IMR-90 (cell line): ENCODE measurements around the gene FYB2. TPM values are rescaled to one million over a fixed set of nuclear protein-coding genes. Genes with fewer than 3 reads are reported as not detected.

Experiments
- ATAC-seq: fragments of 200-7000 bp; cut with Tn5 transposase; 2 replicates; pipeline ENCODE4 v1.9.1; 2020; ENCODE audit warnings: low read depth, mild to moderate bottlenecking, moderate library complexity
- BruUV-seq: library from RNA; stranded (reverse); fragments of 400-500 nt; replicated peaks from 2 replicates; lab custom pipeline; 2021; lab: Mats Ljungman, UMichigan
- CTCF ChIA-PET: fragments of 300-600 bp; formaldehyde crosslinking; extraction: SDS; loops from one replicate; lab custom pipeline; 2021; ENCODE audit warnings: antibody characterized with exemption; lab: Yijun Ruan, JAX
- POLR2A ChIA-PET: fragments of 300-600 bp; sonication (Branson Sonifier 250); formaldehyde crosslinking; loops from one replicate; lab custom pipeline; 2022; ENCODE audit warnings: antibody characterized with exemption; ENCODE audit not compliant: unreplicated experiment; lab: Charles Lee
- DNase-seq: peaks from one replicate; pipeline ENCODE4 v3.0.0; 2013
- H2AFZ ChIP-seq: replicated peaks from 2 replicates; pipeline ENCODE3; 2013; ENCODE audit warnings: low read length, mild to moderate bottlenecking; ENCODE audit not compliant: poor library complexity
- H2AK5ac ChIP-seq: 2 replicates; pipeline ENCODE4 v1.6.1; 2013; ENCODE audit warnings: low read depth, low read length, inconsistent platforms
- H2AK9ac ChIP-seq: replicated peaks from 2 replicates; pipeline ENCODE3; 2013; ENCODE audit warnings: mild to moderate bottlenecking, low read depth, low read length, moderate library complexity; ENCODE audit not compliant: poor library complexity
- H2BK120ac ChIP-seq: 2 replicates; pipeline ENCODE4 v1.6.1; 2013; ENCODE audit warnings: low read depth, low read length, inconsistent platforms
- H2BK15ac ChIP-seq: 3 replicates; pipeline ENCODE4 v1.6.1; 2013; ENCODE audit warnings: low read depth, low read length, inconsistent platforms
- H2BK20ac ChIP-seq: 2 replicates; pipeline ENCODE4 v1.6.1; 2013; ENCODE audit warnings: low read depth, mild to moderate bottlenecking, inconsistent platforms, low read length, moderate library complexity
- H2BK5ac ChIP-seq: 2 replicates; pipeline ENCODE4 v1.6.1; 2013; ENCODE audit warnings: mild to moderate bottlenecking, low read depth, low read length, inconsistent platforms; ENCODE audit not compliant: poor library complexity, severe bottlenecking
- H3K14ac ChIP-seq: replicated peaks from 2 replicates; pipeline ENCODE4 v1.6.1; 2013; ENCODE audit warnings: low read depth, low read length, inconsistent platforms
- H3K18ac ChIP-seq: 2 replicates; pipeline ENCODE4 v1.6.1; 2013; ENCODE audit warnings: low read depth, low read length, control low read depth
- H3K23ac ChIP-seq: 2 replicates; pipeline ENCODE4 v1.6.1; 2013; ENCODE audit warnings: low read depth, low read length, inconsistent platforms
- H3K27ac ChIP-seq: 2 replicates; pipeline ENCODE4 v1.5.1; 2013; ENCODE audit warnings: mild to moderate bottlenecking, control low read depth, low read length; ENCODE audit not compliant: insufficient read depth
- H3K27me3 ChIP-seq: 2 replicates; pipeline ENCODE4 v1.6.1; 2013; ENCODE audit warnings: low read length; ENCODE audit not compliant: control insufficient read depth, insufficient read depth
- H3K36me3 ChIP-seq: 2 replicates; pipeline ENCODE4 v1.6.1; 2013; ENCODE audit warnings: low read length, mixed read lengths; ENCODE audit not compliant: control insufficient read depth, insufficient read depth
- H3K4ac ChIP-seq: 2 replicates; pipeline ENCODE4 v1.6.1; 2013; ENCODE audit warnings: low read depth, low read length, inconsistent platforms
- H3K4me1 ChIP-seq: 2 replicates; pipeline ENCODE4 v1.6.1; 2013; ENCODE audit warnings: low read length, mixed read lengths; ENCODE audit not compliant: control insufficient read depth, insufficient read depth
- H3K4me2 ChIP-seq: 2 replicates; pipeline ENCODE4 v1.6.1; 2013; ENCODE audit warnings: low read depth, mild to moderate bottlenecking, control low read depth, low read length, moderate library complexity
- H3K4me3 ChIP-seq: 2 replicates; pipeline ENCODE4 v1.5.1; 2013; ENCODE audit warnings: low read depth, mild to moderate bottlenecking, control low read depth, low read length, moderate library complexity; ENCODE audit not compliant: insufficient read depth
- H3K56ac ChIP-seq: 2 replicates; pipeline ENCODE4 v1.6.1; 2013; ENCODE audit warnings: low read length, inconsistent platforms; ENCODE audit not compliant: insufficient read depth; ENCODE audit errors: extremely low read depth
- H3K79me1 ChIP-seq, 2 experiments: 2 replicates each; pipeline ENCODE4 v1.6.1; 2013; ENCODE audit warnings: low read length in 2 of 2, inconsistent platforms in 1 of 2, low read depth in 1 of 2
- H3K9ac ChIP-seq: 2 replicates; pipeline ENCODE4 v1.6.1; 2013; ENCODE audit warnings: low read depth, low read length, control low read depth
- H3K9me1 ChIP-seq: 2 replicates; pipeline ENCODE4 v1.6.1; 2013; ENCODE audit warnings: low read length, inconsistent platforms; ENCODE audit not compliant: insufficient read depth
- H3K9me3 ChIP-seq: 2 replicates; pipeline ENCODE4 v1.6.1; 2013; ENCODE audit warnings: low read length; ENCODE audit not compliant: control insufficient read depth, insufficient read depth
- H4K20me1 ChIP-seq: 2 replicates; pipeline ENCODE4 v1.6.1; 2013; ENCODE audit warnings: low read length, inconsistent platforms; ENCODE audit not compliant: insufficient read depth
- H4K5ac ChIP-seq: 2 replicates; pipeline ENCODE4 v1.6.1; 2013; ENCODE audit warnings: mild to moderate bottlenecking, low read depth, low read length, control low read depth
- H4K8ac ChIP-seq, 2 experiments: 2 replicates each; pipeline ENCODE4 v1.6.1; 2013; ENCODE audit warnings: low read depth in 2 of 2, low read length in 2 of 2, control low read depth in 1 of 2, inconsistent platforms in 1 of 2
- H4K91ac ChIP-seq: 2 replicates; pipeline ENCODE4 v1.6.1; 2013; ENCODE audit warnings: low read depth, low read length, inconsistent platforms; ENCODE audit not compliant: insufficient read depth
- BHLHE40 ChIP-seq: fragments of 150-350 bp; IDR thresholded peaks from 2 replicates; pipeline ENCODE4 v1.6.1; 2016; ENCODE audit warnings: mild to moderate bottlenecking, low read depth, low read length
- CEBPB ChIP-seq: IDR thresholded peaks from 2 replicates; pipeline ENCODE4 v1.6.1; 2012; ENCODE audit warnings: low read depth, low read length, improper control_type of control experiment
- CHD1 ChIP-seq: IDR thresholded peaks from 2 replicates; pipeline ENCODE4 v1.6.1; 2012; ENCODE audit warnings: low read depth, low read length, improper control_type of control experiment
- FOS ChIP-seq: fragments of 150-350 bp; IDR thresholded peaks from 2 replicates; pipeline ENCODE4 v1.6.1; 2016; ENCODE audit warnings: low read depth, low read length
- MAFK ChIP-seq: IDR thresholded peaks from 2 replicates; pipeline ENCODE4 v1.6.1; 2012; ENCODE audit warnings: low read depth, low read length, improper control_type of control experiment
- MAZ ChIP-seq: IDR thresholded peaks from 2 replicates; pipeline ENCODE4 v1.6.1; 2012; ENCODE audit warnings: low read depth, mild to moderate bottlenecking, low read length, improper control_type of control experiment, moderate library complexity, borderline replicate concordance
- MXI1 ChIP-seq: IDR thresholded peaks from 2 replicates; pipeline ENCODE4 v1.6.1; 2012; ENCODE audit warnings: low read depth, mild to moderate bottlenecking, low read length, moderate library complexity, borderline replicate concordance
- NFE2L2 ChIP-seq: fragments of 150-350 bp; IDR thresholded peaks from 2 replicates; pipeline ENCODE4 v1.6.1; 2016; ENCODE audit warnings: low read depth, mild to moderate bottlenecking, low read length
- POLR2A ChIP-seq: IDR thresholded peaks from 2 replicates; pipeline ENCODE4 v1.6.1; 2012; ENCODE audit warnings: mild to moderate bottlenecking, low read depth, low read length
- RAD21 ChIP-seq: IDR thresholded peaks from 2 replicates; pipeline ENCODE4 v1.6.1; 2012; ENCODE audit warnings: low read length, improper control_type of control experiment
- RCOR1 ChIP-seq: IDR thresholded peaks from 2 replicates; pipeline ENCODE4 v1.6.1; 2012; ENCODE audit warnings: mild to moderate bottlenecking, low read length, improper control_type of control experiment; ENCODE audit not compliant: insufficient replicate concordance
- RFX5 ChIP-seq: IDR thresholded peaks from 2 replicates; pipeline ENCODE4 v1.8.0; 2012; ENCODE audit warnings: low read depth, mild to moderate bottlenecking, low read length, moderate library complexity
- SMC3 ChIP-seq: fragments of 150-350 bp; IDR thresholded peaks from 2 replicates; pipeline ENCODE4 v1.6.1; 2016; ENCODE audit warnings: low read depth, mild to moderate bottlenecking, antibody characterized with exemption, low read length, moderate library complexity
- dilution Hi-C: fragments of 300-500 bp; cut with HindIII; formaldehyde crosslinking; loops from one replicate; pipeline ENCODE4 v1.14.3; 2018; ENCODE audit warnings: low sequenced_read_pairs; ENCODE audit not compliant: unreplicated experiment
- in situ Hi-C: fragments of 300-500 bp; cut with MboI; formaldehyde crosslinking; loops from 3 replicates; pipeline ENCODE4 v1.14.3; 2019; ENCODE audit warnings: low sequenced_read_pairs, inconsistent platforms, mixed read lengths
- intact Hi-C: fragments of 100-400 bp; cut with micrococcal nuclease; formaldehyde crosslinking; loops from 2 replicates; pipeline ENCODE4 v1.10.0; 2022
- polyA plus RNA-seq, 3 experiments: library from polyadenylated mRNA; depleted of rRNA; stranded (reverse); fragments of >200 nt; gene quantifications; 2 replicates each; pipeline ENCODE4 v1.2.3, GENCODE V29; 2012; ENCODE audit warnings: low replicate concordance in 1 of 3
- total RNA-seq: library from RNA; depleted of rRNA; stranded (reverse); fragments of >200 nt; gene quantifications from 2 replicates; pipeline ENCODE4 v1.2.3, GENCODE V29; 2012
- TF ChIP-seq, protein P1 (sequence below): conservative IDR thresholded peaks from 2 replicates; pipeline ENCODE4 v1.5.1; 2012; ENCODE audit warnings: mild to moderate bottlenecking, low read depth, low read length, improper control_type of control experiment
- TF ChIP-seq, protein P2 (sequence below): fragments of 150-350 bp; IDR thresholded peaks from 2 replicates; pipeline ENCODE4 v1.6.1; 2017; ENCODE audit warnings: mild to moderate bottlenecking, antibody characterized with exemption, low read length, low read depth
- TF ChIP-seq, protein P3 (sequence below): fragments of 150-350 bp; IDR thresholded peaks from 2 replicates; pipeline ENCODE4 v1.6.1; 2016; ENCODE audit warnings: low read depth, mild to moderate bottlenecking, low read length, moderate library complexity, borderline replicate concordance

Gene FYB2
- total and polyA plus RNA-seq, 2 of the 4 experiments (the other 2 are of a cell fraction): under 0.01 TPM; not detected in 1

DNA sequence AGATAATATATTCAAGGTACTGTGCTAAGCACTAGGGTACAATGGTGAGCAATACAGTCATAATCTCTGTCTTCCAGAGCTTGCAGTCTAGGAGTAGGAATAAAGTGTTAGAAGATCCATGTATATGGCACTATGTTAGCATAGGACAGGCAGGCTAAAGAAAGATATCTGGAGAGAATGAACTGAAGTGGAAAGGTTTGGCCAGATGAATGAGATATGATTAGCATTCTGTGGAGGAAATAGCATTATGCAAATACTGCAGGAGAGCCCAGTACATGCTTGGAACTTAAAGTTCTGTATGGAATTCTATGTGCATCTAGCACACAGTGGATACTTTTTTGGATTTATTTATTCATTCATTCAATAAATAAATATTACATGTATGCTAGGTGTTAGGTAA is 40.1 kb upstream of the FYB2 start:
- H3K4me2 ChIP-seq: no peak overlapping the region
- CTCF ChIA-PET: no interaction called here
- H3K4me1 ChIP-seq: no peaks in the 10 kb centered on the region
- dilution Hi-C loops: no loop called here
- H4K8ac ChIP-seq: no peak overlapping the region
- no peaks in the 10 kb centered on the region for H3K36me3 ChIP-seq
- BruUV-seq: no TSS peak
- no peak overlapping the region for H2BK120ac ChIP-seq
- H3K9me3 ChIP-seq: no peaks in the 10 kb centered on the region
- H2BK15ac ChIP-seq: no peak overlapping the region
- no peak overlapping the region for H3K9ac ChIP-seq
- H3K56ac ChIP-seq: no peak overlapping the region
- in situ Hi-C loops: no loop called here
- H3K9me1 ChIP-seq: no peaks in the 10 kb centered on the region
- H3K27me3 ChIP-seq: no peaks in the 10 kb centered on the region
- H2AFZ ChIP-seq: no peak overlapping the region
- POLR2A ChIA-PET: no interaction called here
- no peak overlapping the region for H2AK5ac ChIP-seq
- no peaks in the 10 kb centered on the region for H4K20me1 ChIP-seq
- no peak for TF ChIP-seq POLR2A
- TF ChIP-seq, protein P1, sequence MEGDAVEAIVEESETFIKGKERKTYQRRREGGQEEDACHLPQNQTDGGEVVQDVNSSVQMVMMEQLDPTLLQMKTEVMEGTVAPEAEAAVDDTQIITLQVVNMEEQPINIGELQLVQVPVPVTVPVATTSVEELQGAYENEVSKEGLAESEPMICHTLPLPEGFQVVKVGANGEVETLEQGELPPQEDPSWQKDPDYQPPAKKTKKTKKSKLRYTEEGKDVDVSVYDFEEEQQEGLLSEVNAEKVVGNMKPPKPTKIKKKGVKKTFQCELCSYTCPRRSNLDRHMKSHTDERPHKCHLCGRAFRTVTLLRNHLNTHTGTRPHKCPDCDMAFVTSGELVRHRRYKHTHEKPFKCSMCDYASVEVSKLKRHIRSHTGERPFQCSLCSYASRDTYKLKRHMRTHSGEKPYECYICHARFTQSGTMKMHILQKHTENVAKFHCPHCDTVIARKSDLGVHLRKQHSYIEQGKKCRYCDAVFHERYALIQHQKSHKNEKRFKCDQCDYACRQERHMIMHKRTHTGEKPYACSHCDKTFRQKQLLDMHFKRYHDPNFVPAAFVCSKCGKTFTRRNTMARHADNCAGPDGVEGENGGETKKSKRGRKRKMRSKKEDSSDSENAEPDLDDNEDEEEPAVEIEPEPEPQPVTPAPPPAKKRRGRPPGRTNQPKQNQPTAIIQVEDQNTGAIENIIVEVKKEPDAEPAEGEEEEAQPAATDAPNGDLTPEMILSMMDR: no peak
- no peak for TF ChIP-seq RFX5
- TF ChIP-seq FOS: no peak
- TF ChIP-seq, protein P2, sequence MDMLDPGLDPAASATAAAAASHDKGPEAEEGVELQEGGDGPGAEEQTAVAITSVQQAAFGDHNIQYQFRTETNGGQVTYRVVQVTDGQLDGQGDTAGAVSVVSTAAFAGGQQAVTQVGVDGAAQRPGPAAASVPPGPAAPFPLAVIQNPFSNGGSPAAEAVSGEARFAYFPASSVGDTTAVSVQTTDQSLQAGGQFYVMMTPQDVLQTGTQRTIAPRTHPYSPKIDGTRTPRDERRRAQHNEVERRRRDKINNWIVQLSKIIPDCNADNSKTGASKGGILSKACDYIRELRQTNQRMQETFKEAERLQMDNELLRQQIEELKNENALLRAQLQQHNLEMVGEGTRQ: no peak
- no peak for TF ChIP-seq MXI1
- TF ChIP-seq, protein P3, sequence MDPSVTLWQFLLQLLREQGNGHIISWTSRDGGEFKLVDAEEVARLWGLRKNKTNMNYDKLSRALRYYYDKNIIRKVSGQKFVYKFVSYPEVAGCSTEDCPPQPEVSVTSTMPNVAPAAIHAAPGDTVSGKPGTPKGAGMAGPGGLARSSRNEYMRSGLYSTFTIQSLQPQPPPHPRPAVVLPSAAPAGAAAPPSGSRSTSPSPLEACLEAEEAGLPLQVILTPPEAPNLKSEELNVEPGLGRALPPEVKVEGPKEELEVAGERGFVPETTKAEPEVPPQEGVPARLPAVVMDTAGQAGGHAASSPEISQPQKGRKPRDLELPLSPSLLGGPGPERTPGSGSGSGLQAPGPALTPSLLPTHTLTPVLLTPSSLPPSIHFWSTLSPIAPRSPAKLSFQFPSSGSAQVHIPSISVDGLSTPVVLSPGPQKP: no peak
- no peak for TF ChIP-seq MAFK
- TF ChIP-seq CEBPB: no peak
- no peak for TF ChIP-seq SMC3
- no peak for TF ChIP-seq BHLHE40
- no peak for TF ChIP-seq RCOR1
- no peak for TF ChIP-seq RAD21
- TF ChIP-seq MAZ: no peak
- no peak for TF ChIP-seq NFE2L2
- no peak for TF ChIP-seq CHD1
- H4K5ac ChIP-seq: no peak overlapping the region
- ATAC-seq (no peak), DNase-seq (no peak)
- no peak overlapping the region for H3K27ac ChIP-seq
- H3K14ac ChIP-seq: no peak overlapping the region
- intact Hi-C loops: no loop called here
- no peak overlapping the region for H3K4ac ChIP-seq
- H3K23ac ChIP-seq: no peak overlapping the region
- no peak overlapping the region for H2BK20ac ChIP-seq
- H3K79me1 ChIP-seq: no peaks in the 10 kb centered on the region
- H4K91ac ChIP-seq: no peak overlapping the region
- no peak overlapping the region for H3K4me3 ChIP-seq
- H2AK9ac ChIP-seq: no peak overlapping the region
- no peak overlapping the region for H3K18ac ChIP-seq
- no peak overlapping the region for H2BK5ac ChIP-seq
